ENCODE data around the gene TXK.

Gene TXK

DNA sequence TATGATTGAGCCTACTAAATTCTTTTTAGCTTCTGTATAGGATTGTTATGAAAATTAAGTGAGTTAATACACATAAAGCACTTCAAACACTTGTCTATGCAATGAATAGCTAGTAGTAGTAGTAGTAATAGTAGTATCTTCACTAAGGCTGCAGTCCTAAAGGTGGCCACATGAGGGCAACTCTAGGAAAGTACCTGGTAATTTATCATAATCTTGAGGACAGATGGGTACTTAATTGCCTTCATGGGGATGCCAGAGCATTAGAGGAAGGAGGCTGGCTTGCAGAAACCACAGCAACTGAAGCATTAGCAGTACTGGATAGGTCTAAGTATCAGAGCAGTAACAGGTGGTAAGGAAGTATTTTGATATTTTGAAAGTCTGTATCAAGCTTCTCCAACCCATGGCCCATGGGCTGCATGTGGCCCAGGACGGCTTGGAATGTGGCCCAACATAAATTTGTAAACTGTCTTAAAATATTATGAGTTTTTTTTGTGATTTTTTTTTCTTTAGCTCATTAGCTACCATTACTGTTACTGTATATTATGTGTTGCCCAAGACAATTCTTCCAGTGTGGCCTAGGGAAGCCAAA lies 100.1 kb downstream of the TXK start:
- H3K36me3 ChIP-seq (ENCODE audit: control insufficient read depth, insufficient read depth, low read length) = no peaks in the 10 kb centered on the region
- H3K27me3 ChIP-seq (replicated peaks; ENCODE audit: control insufficient read depth, insufficient read depth, low read length) = no peaks in the 10 kb centered on the region
- no peak overlapping the region for H3K4me3 ChIP-seq (replicated peaks; ENCODE audit: low read depth, low read length)
- peak; percentile 55 for DNase-seq (ENCODE audit: extremely low read depth, insufficient read length)
- TF ChIP-seq, protein P1, sequence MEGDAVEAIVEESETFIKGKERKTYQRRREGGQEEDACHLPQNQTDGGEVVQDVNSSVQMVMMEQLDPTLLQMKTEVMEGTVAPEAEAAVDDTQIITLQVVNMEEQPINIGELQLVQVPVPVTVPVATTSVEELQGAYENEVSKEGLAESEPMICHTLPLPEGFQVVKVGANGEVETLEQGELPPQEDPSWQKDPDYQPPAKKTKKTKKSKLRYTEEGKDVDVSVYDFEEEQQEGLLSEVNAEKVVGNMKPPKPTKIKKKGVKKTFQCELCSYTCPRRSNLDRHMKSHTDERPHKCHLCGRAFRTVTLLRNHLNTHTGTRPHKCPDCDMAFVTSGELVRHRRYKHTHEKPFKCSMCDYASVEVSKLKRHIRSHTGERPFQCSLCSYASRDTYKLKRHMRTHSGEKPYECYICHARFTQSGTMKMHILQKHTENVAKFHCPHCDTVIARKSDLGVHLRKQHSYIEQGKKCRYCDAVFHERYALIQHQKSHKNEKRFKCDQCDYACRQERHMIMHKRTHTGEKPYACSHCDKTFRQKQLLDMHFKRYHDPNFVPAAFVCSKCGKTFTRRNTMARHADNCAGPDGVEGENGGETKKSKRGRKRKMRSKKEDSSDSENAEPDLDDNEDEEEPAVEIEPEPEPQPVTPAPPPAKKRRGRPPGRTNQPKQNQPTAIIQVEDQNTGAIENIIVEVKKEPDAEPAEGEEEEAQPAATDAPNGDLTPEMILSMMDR (IDR thresholded peaks at IDR 0.05; ENCODE audit: insufficient read depth, low read length, poor library complexity, severe bottlenecking) = peak; percentile 63

DNA sequence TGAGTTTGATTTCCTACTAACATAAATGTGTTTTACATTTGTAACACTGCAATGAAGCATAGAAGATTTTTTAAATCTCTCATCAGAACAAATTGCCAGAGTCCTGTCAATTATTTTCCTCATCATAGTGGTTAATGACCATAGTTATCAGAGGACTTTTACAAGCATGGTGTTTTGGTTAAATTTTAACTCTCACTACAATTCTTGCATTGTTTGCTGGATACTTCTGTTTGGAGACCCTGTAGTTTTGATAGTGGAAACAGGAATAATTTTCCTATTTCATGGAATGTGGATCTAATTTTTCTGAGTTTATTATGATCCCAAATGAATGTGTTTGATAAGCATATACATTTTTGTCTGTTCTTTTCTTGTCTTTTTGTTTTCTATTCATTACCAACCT lies 100.6 kb downstream of the TXK start:
- no peak for DNase-seq (ENCODE audit: extremely low read depth, insufficient read length)
- TF ChIP-seq, protein P1 (IDR thresholded peaks at IDR 0.05; ENCODE audit: insufficient read depth, low read length, poor library complexity, severe bottlenecking) = no peak
- Histone ChIP-seq H3K27me3 (replicated peaks; ENCODE audit: control insufficient read depth, insufficient read depth, low read length) (no peaks in the 10 kb centered on the region), H3K36me3 (ENCODE audit: control insufficient read depth, insufficient read depth, low read length) (no peaks in the 10 kb centered on the region), H3K4me3 (replicated peaks; ENCODE audit: low read depth, low read length) (no peak overlapping the region)

DNA sequence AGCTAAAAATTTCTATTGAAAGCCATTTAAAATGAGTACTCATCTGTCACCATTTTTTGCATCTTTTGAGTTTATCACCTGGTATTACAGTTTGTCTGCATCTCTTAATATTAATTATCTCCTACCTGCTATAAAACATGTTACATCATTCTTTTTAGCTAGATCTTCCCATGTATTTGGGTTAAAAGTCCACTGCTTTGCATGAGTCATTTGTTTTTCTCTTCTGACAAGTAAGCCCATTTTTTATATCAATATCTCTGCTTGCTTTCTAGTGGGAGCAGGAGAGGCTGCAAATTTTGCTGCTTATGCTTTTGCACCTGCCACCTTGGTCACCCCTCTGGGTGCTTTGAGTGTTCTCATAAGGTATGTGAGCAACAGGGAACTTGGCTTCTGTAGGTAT lies 101.3 kb downstream of the TXK start:
- Histone ChIP-seq H3K36me3 (ENCODE audit: control insufficient read depth, insufficient read depth, low read length) (no peaks in the 10 kb centered on the region), H3K27me3 (replicated peaks; ENCODE audit: control insufficient read depth, insufficient read depth, low read length) (no peaks in the 10 kb centered on the region), H3K4me3 (replicated peaks; ENCODE audit: low read depth, low read length) (no peak overlapping the region)
- DNase-seq (ENCODE audit: extremely low read depth, insufficient read length) = no peak
- TF ChIP-seq, protein P1 (IDR thresholded peaks at IDR 0.05; ENCODE audit: insufficient read depth, low read length, poor library complexity, severe bottlenecking) = no peak

DNA sequence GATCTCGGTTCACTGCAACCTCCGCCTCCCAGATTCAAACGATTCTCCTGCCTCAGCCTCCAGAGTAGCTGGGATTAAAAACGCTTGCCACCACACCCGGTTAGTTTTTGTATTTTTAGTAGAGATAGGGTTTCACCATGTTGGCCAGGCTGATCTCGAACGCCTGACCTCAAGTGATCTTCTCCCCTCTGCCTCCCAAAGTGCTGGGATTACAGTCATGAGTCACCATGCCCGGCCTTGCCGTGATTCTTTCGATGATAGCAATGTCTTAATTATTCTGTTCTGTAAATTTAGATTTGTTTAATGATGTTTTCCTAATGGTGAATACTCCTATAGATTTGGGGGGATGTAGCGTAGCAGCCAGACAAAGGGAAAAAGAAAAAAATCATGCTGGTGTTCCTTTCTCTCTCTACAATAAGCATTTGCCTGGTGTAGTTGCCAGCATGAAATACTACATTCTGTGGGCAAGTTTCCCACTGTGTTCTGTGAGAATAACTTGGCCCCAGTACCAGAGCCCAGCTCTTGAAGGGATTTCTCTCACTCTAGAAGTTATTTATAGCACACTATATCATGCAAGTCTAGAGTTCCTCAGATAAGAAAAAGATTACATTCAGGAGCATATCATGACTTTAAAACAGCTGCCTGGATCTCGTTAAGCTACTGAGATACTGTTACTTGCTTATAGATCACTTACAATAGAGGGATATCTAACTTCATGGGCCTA lies 102.1 kb downstream of the TXK start:
- TF ChIP-seq, protein P1 (IDR thresholded peaks at IDR 0.05; ENCODE audit: insufficient read depth, low read length, poor library complexity, severe bottlenecking) = no peak
- no peak overlapping the region for H3K4me3 ChIP-seq (replicated peaks; ENCODE audit: low read depth, low read length)
- H3K27me3 ChIP-seq (replicated peaks; ENCODE audit: control insufficient read depth, insufficient read depth, low read length) = no peaks in the 10 kb centered on the region
- no peaks in the 10 kb centered on the region for H3K36me3 ChIP-seq (ENCODE audit: control insufficient read depth, insufficient read depth, low read length)
- DNase-seq (ENCODE audit: extremely low read depth, insufficient read length) = no peak

DNA sequence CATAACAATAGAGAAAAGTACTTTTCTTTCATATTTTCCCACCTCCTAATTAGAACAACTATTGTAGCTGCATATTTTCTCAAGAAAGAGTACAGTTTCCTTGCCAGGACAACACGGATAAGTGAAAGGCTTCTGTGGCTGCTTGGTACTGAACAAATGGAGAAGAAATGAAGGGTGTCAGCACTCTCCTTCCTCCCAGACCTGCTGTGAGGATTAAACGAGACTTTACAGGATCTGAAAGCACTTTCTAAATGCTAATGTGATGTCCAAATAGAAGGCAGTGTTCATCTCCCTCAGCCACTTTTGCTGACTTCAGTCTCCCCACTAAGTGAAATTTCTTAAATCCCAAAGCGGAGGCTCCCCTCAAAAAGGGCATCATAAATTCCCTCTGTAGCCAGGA lies 103.6 kb downstream of the TXK start:
- no peaks in the 10 kb centered on the region for H3K36me3 ChIP-seq (ENCODE audit: control insufficient read depth, insufficient read depth, low read length)
- no peak for DNase-seq (ENCODE audit: extremely low read depth, insufficient read length)
- H3K4me3 ChIP-seq (replicated peaks; ENCODE audit: low read depth, low read length) = no peak overlapping the region
- H3K27me3 ChIP-seq (replicated peaks; ENCODE audit: control insufficient read depth, insufficient read depth, low read length) = no peaks in the 10 kb centered on the region
- TF ChIP-seq, protein P1 (IDR thresholded peaks at IDR 0.05; ENCODE audit: insufficient read depth, low read length, poor library complexity, severe bottlenecking) = no peak

Data from GM06990 (cell line).